ENCODE measurements around the gene BAZ2A.
A peak's percentile ranks its signal among the peaks of the same experiment; 100 is the strongest.

BAZ2A gene

DNA sequence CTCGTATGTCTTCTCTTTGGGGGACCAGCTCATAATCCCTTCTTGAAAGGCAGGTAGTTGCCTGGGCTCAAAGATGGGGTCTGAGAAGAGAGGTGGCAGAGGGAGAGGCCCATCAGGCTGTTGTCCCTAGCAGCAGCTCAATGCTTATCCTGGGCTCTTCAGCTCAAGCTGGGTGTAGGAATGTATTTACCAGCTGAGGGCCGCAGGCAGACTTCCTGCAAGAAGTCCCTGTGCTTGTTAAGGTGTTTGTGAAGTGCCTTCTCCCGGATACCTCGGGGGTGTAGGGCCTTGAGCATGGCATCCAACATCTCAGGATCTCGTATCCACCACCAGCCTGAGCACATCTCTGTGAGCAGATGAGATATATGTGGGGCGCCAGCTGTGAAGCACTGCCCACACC lies 29.4 kb downstream of the BAZ2A start:
- no peak overlapping the region for H3K27ac ChIP-seq
- intact Hi-C loops (cut with DNase I; ENCODE audit: low total_unique reads) = no loop called here
- peaks cover 87 to 97% (median 92%) of the 10 kb centered on the region in 3 donors for H3K36me3 ChIP-seq

DNA sequence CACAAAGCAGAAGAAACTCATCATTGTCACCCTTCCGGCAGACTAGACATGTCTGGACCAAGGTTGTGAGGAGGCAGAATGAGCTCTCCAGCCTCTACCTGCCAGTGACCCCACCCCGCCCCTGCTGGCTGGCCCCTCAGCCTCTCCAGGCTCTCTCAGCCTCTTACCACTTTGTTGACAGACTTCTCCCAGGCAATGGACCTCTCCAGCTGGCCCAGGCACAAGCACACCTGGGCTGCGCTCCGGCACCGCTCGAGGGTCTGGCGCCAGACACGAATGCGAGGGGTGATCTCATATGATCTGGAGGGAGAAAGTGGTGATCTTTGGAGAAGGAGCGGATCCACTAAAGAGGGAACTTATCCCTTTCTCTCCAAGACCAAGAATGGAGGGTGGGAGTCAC lies 30.3 kb downstream of the BAZ2A start:
- DNase-seq = no peak
- Histone ChIP-seq H3K36me3 (peaks cover 77 to 87% (median 83%) of the 10 kb centered on the region in 3 donors), H3K4me3 (no peak overlapping the region), H3K4me1 (no peaks in the 10 kb centered on the region), H3K27me3 (no peaks in the 10 kb centered on the region), H3K9me3 (no peaks in the 10 kb centered on the region), H3K27ac (no peak overlapping the region)
- TF ChIP-seq, protein P1, sequence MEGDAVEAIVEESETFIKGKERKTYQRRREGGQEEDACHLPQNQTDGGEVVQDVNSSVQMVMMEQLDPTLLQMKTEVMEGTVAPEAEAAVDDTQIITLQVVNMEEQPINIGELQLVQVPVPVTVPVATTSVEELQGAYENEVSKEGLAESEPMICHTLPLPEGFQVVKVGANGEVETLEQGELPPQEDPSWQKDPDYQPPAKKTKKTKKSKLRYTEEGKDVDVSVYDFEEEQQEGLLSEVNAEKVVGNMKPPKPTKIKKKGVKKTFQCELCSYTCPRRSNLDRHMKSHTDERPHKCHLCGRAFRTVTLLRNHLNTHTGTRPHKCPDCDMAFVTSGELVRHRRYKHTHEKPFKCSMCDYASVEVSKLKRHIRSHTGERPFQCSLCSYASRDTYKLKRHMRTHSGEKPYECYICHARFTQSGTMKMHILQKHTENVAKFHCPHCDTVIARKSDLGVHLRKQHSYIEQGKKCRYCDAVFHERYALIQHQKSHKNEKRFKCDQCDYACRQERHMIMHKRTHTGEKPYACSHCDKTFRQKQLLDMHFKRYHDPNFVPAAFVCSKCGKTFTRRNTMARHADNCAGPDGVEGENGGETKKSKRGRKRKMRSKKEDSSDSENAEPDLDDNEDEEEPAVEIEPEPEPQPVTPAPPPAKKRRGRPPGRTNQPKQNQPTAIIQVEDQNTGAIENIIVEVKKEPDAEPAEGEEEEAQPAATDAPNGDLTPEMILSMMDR (IDR thresholded peaks at IDR 0.05) = no peak
- intact Hi-C loops (cut with DNase I; ENCODE audit: low total_unique reads) = no loop called here

More for the DNA sequence above, 29.4 kb downstream of the BAZ2A start:
- Histone ChIP-seq H3K4me3 (no peak overlapping the region), H3K9me3 (no peaks in the 10 kb centered on the region), H3K27me3 (no peaks in the 10 kb centered on the region), H3K4me1 (no peaks in the 10 kb centered on the region)
- TF ChIP-seq, protein P1 (IDR thresholded peaks at IDR 0.05) = no peak
- DNase-seq = no peak

DNA sequence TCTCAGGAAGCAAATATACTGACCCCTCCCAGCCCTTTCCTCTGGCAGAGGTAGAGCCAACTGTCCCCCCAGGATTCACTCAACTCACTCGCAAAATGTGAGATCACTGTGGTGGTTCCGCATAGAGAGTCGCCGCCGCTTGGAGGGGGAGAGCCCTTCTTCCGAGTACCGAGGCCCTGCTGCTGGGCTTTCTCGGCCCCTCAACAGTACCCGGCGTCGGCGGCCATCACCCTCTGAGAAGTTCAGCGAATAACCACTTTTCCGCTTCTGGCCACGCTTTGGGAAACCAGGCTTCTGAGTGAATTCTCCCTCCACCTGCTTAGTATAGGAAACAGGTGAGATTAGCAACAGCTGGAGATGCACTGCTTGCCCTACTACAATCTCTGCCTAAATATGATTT lies 31.1 kb downstream of the BAZ2A start:
- intact Hi-C loops (cut with DNase I; ENCODE audit: low total_unique reads) = no loop called here

DNA sequence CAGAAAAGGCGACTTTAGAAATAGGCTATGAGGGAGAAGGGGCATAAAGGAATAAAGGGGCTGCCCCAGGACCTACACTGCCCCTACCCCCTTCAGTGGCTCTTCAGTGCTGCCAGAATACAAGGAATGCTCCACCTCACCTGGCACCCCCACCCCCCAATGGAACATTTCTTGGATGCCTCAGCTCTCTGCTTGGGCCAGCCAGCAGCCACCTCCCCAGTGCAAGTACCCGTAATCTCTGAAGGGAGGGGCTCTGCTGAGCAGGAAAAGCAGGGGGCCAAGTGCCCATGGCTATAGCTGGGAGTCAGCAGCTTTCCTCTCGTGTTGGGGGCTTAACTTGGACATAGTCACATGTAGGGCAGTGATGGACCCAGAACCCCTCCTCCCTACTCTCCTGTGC lies 33.3 kb downstream of the BAZ2A start:
- Histone ChIP-seq H3K27me3 (no peaks in the 10 kb centered on the region), H3K27ac (no peak overlapping the region), H3K4me3 (no peak overlapping the region), H3K9me3 (no peaks in the 10 kb centered on the region), H3K36me3 (peaks cover 47 to 57% (median 53%) of the 10 kb centered on the region in 3 donors), H3K4me1 (peaks cover 0 to 13% (median 4%) of the 10 kb centered on the region in 4 donors)
- DNase-seq = no peak
- intact Hi-C loops (cut with DNase I; ENCODE audit: low total_unique reads) = no loop called here
- TF ChIP-seq, protein P1 (IDR thresholded peaks at IDR 0.05) = no peak

More for the DNA sequence above, 31.1 kb downstream of the BAZ2A start:
- H3K9me3 ChIP-seq = no peaks in the 10 kb centered on the region
- H3K27me3 ChIP-seq = no peaks in the 10 kb centered on the region
- DNase-seq = no peak
- peaks cover 70 to 80% (median 75%) of the 10 kb centered on the region in 3 donors for H3K36me3 ChIP-seq
- no peak overlapping the region for H3K4me3 ChIP-seq
- H3K4me1 ChIP-seq = peaks cover 0 to 5% (median 2%) of the 10 kb centered on the region in 4 donors
- no peak overlapping the region for H3K27ac ChIP-seq
- TF ChIP-seq, protein P1 (IDR thresholded peaks at IDR 0.05) = no peak

DNA sequence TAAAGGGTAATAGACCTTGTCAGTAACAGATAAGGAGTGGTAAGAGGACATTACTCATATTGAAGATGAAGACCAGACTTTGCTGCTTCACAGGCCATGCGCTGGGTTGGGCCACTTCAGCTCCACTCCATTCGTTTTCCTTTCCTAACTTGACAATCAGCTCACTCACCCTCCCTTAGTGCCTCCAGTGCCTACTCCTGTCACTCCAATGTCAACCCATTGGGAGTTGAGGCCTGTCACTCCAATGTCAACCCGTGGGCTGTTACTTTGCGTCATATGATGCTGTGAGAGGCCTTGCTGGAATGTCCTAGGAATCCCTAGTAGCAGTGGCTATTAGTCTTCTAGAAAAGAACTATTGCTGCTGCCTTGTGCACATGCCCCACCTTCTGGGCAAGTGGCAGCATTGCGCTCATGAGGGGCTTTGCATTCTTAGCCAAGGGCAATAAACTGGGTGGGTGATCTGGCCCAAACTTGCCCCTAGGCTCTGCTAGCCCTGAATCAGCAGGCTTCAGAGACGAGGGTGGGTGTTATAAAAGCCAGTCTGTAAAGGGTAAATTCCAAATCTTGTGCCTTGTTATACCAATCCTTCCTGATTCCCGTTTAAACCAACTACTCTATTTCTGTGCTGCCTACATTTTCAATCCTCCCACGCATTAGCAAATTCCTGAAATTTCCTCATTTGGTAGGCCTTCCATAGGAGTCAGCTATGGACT lies 36.1 kb downstream of the BAZ2A start:
- Histone ChIP-seq H3K27ac (peak overlapping the region; percentile 58 to 60), H3K4me1 (peaks cover 0 to 13% (median 4%) of the 10 kb centered on the region in 4 donors), H3K9me3 (no peaks in the 10 kb centered on the region), H3K27me3 (no peaks in the 10 kb centered on the region), H3K4me3 (no peak overlapping the region), H3K36me3 (peaks cover 20 to 42% (median 41%) of the 10 kb centered on the region in 3 donors)
- TF ChIP-seq, protein P1 (IDR thresholded peaks at IDR 0.05) = peak; percentile 70 to 71
- intact Hi-C loops (cut with DNase I; ENCODE audit: low total_unique reads) = loop anchor here (5.0 kb wide), 1 partner anchor 38 kb away; the partner anchor contains the start of gene BAZ2A
- peak; percentile 45 to 77 for DNase-seq
